Esophagus muscularis mucosa (tissue), 3 donors: ENCODE results near the gene PLEKHM2.

Experiments used
- CTCF ChIP-seq, 3 experiments: fragments of 200-600 bp in 2 of 3; fragments of 450-650 bp in 1 of 3; sonication (generic) in 2 of 3; IDR thresholded peaks; one replicate each; pipeline ENCODE4 v1.5.1; 2017 to 2019; ENCODE audit warnings: antibody characterized with exemption in 3 of 3, mild to moderate bottlenecking in 2 of 3, moderate library complexity in 1 of 3
- POLR2A ChIP-seq: fragments of 450-650 bp; IDR thresholded peaks from one replicate; pipeline ENCODE4 v1.6.1; 2017; ENCODE audit warnings: antibody characterized with exemption, moderate library complexity, mild to moderate bottlenecking, low read depth
- POLR2AphosphoS5 ChIP-seq, 2 donors: sonication (generic); formaldehyde crosslinking; IDR thresholded peaks; one replicate each; pipeline ENCODE4 v1.6.1; 2017; ENCODE audit warnings: antibody characterized with exemption in 2 of 2

- TF ChIP-seq CTCF (IDR thresholded peaks at IDR 0.05) (no peak), POLR2AphosphoS5 (IDR thresholded peaks at IDR 0.05) (no peak), POLR2A (no peak)
Measured at GRCh38 chr1:15687446-15687845, 3.3 kb downstream of the PLEKHM2 start.
